ENCODE results near the gene KIF3A.

DNA sequence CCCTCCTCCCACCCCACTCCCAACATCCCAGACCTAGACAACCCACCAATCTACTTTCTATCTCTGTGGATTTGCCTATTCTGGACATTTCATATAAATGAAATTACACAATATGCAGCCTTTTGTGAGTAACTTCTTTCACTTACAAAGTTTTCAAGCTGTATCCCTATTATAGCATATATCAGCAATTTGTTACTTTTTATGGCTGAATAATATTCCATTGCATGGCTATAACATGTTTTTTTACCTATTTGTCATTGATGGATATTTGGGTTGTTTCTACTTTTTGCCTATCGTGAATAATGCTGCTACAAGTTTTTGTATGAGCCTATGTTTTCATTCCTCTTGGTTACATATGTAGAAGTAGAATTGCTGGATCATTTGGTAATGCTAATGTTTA lies 1.9 kb upstream of the KIF3A start:
- TF ChIP-seq, protein P1, sequence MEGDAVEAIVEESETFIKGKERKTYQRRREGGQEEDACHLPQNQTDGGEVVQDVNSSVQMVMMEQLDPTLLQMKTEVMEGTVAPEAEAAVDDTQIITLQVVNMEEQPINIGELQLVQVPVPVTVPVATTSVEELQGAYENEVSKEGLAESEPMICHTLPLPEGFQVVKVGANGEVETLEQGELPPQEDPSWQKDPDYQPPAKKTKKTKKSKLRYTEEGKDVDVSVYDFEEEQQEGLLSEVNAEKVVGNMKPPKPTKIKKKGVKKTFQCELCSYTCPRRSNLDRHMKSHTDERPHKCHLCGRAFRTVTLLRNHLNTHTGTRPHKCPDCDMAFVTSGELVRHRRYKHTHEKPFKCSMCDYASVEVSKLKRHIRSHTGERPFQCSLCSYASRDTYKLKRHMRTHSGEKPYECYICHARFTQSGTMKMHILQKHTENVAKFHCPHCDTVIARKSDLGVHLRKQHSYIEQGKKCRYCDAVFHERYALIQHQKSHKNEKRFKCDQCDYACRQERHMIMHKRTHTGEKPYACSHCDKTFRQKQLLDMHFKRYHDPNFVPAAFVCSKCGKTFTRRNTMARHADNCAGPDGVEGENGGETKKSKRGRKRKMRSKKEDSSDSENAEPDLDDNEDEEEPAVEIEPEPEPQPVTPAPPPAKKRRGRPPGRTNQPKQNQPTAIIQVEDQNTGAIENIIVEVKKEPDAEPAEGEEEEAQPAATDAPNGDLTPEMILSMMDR (IDR thresholded peaks at IDR 0.05; ENCODE audit: poor library complexity, severe bottlenecking) = no peak
- TF ChIP-seq POLR2AphosphoS5 (IDR thresholded peaks at IDR 0.05) (no peak), RAD21 (conservative IDR thresholded peaks at IDR 0.05) (no peak), EZH2 (IDR thresholded peaks at IDR 0.05; ENCODE audit: borderline replicate concordance, insufficient read depth, low read length, poor library complexity, severe bottlenecking) (no peak), TAF1 (IDR thresholded peaks at IDR 0.05; ENCODE audit: low read depth) (no peak), EP300 (conservative IDR thresholded peaks at IDR 0.05; ENCODE audit: poor library complexity, severe bottlenecking) (no peak)
- TF ChIP-seq, protein P2, sequence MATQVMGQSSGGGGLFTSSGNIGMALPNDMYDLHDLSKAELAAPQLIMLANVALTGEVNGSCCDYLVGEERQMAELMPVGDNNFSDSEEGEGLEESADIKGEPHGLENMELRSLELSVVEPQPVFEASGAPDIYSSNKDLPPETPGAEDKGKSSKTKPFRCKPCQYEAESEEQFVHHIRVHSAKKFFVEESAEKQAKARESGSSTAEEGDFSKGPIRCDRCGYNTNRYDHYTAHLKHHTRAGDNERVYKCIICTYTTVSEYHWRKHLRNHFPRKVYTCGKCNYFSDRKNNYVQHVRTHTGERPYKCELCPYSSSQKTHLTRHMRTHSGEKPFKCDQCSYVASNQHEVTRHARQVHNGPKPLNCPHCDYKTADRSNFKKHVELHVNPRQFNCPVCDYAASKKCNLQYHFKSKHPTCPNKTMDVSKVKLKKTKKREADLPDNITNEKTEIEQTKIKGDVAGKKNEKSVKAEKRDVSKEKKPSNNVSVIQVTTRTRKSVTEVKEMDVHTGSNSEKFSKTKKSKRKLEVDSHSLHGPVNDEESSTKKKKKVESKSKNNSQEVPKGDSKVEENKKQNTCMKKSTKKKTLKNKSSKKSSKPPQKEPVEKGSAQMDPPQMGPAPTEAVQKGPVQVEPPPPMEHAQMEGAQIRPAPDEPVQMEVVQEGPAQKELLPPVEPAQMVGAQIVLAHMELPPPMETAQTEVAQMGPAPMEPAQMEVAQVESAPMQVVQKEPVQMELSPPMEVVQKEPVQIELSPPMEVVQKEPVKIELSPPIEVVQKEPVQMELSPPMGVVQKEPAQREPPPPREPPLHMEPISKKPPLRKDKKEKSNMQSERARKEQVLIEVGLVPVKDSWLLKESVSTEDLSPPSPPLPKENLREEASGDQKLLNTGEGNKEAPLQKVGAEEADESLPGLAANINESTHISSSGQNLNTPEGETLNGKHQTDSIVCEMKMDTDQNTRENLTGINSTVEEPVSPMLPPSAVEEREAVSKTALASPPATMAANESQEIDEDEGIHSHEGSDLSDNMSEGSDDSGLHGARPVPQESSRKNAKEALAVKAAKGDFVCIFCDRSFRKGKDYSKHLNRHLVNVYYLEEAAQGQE (IDR thresholded peaks at IDR 0.05; ENCODE audit: borderline replicate concordance) = no peak

All from neural cell (in vitro differentiated cells).